ENCODE results near the gene AKIRIN1.

- no peak for TF ChIP-seq POLR2AphosphoS5 (IDR thresholded peaks at IDR 0.05; ENCODE audit: low read depth, low read length)
- TF ChIP-seq POLR2A (IDR thresholded peaks at IDR 0.05; ENCODE audit: low read depth, low read length), result no peak
- TF ChIP-seq TAF1 (IDR thresholded peaks at IDR 0.05; ENCODE audit: borderline replicate concordance, low read depth, low read length), result no peak
Measured at GRCh38 chr1:38944547-38944946, 46.5 kb upstream of the AKIRIN1 start.

Data from GM12892 (cell line).